Stomach (tissue), 4 donors: ENCODE data around the gene NINJ2.

Source experiments
- CTCF ChIP-seq, 7 experiments: fragments of 450-650 bp in 4 of 7; fragments of 200-600 bp in 3 of 7; sonication (generic) in 3 of 7; IDR thresholded peaks; one replicate each; pipeline ENCODE4 v1.5.1; 2016 to 2019; ENCODE audit warnings: antibody characterized with exemption in 7 of 7, control low read depth in 2 of 7, mild to moderate bottlenecking in 1 of 7
- EP300 ChIP-seq: sonication (generic); formaldehyde crosslinking; IDR thresholded peaks from one replicate; pipeline ENCODE4 v1.6.1; 2017; ENCODE audit warnings: antibody characterized with exemption
- POLR2AphosphoS5 ChIP-seq, 3 donors: sonication (generic); formaldehyde crosslinking; IDR thresholded peaks; one replicate each; pipeline ENCODE4 v1.6.1; 2016; ENCODE audit warnings: antibody characterized with exemption in 3 of 3

GRCh38 chr12:585062-586061 is 77.9 kb downstream of the NINJ2 start:
- no peak for TF ChIP-seq CTCF (IDR thresholded peaks at IDR 0.05)
- no peak for TF ChIP-seq POLR2AphosphoS5 (IDR thresholded peaks at IDR 0.05)
- TF ChIP-seq EP300, result no peak
